GM18873 (cell line): ENCODE data around the gene SLC25A51.

ENCODE experiments used
- ATAC-seq: cut with Tn5 transposase; IDR thresholded peaks from one replicate; pipeline ENCODE4 v1.9.1; 2021; ENCODE audit warnings: mild to moderate bottlenecking, moderate library complexity, moderate number of reproducible peaks; ENCODE audit not compliant: unreplicated experiment, low FRiP score

The SLC25A51 gene

DNA sequence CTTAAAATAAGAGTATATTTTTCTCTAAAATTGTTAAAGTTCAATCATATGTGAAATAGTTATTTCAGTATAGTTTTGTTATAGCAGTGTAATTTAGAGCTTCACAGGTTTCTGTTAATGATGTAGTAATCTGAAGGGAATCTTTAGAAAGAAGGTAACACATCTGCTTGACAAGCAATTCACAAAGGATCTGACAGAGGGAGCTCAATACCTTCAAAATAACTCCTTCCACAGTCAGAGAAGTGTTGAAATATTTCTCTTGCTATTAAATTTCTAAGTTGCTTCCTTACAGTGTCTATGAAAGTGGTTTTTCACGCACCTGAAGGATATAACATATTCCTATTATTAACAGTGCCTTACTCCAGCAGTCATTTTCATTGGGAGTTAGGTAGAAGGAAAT is 44.9 kb downstream of the SLC25A51 start:
- no peak for ATAC-seq

DNA sequence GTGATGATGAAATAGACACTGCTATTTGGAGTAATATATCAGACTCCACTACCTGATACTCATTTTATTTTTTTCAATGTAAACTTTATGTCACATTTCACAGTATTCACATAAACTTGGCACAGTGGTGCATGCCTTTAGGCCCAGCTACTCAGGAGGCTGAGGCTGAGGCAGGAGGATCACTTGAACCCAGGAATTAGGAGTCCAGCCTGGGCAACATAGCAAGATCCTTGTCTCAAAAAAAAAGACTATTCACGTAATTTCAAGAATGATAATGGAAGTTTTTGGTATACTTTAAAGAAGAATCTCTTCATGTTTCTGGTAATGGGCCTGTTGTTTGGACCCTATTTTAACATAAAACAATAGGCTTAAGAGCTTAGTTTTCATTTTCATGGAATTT is 47.4 kb downstream of the SLC25A51 start:
- no peak for ATAC-seq

GRCh38 chr9:37852222-37852621 is 51.7 kb downstream of the SLC25A51 start:
- ATAC-seq: no peak

GRCh38 chr9:37840560-37841194 is 63.2 kb downstream of the SLC25A51 start:
- no peak for ATAC-seq

DNA sequence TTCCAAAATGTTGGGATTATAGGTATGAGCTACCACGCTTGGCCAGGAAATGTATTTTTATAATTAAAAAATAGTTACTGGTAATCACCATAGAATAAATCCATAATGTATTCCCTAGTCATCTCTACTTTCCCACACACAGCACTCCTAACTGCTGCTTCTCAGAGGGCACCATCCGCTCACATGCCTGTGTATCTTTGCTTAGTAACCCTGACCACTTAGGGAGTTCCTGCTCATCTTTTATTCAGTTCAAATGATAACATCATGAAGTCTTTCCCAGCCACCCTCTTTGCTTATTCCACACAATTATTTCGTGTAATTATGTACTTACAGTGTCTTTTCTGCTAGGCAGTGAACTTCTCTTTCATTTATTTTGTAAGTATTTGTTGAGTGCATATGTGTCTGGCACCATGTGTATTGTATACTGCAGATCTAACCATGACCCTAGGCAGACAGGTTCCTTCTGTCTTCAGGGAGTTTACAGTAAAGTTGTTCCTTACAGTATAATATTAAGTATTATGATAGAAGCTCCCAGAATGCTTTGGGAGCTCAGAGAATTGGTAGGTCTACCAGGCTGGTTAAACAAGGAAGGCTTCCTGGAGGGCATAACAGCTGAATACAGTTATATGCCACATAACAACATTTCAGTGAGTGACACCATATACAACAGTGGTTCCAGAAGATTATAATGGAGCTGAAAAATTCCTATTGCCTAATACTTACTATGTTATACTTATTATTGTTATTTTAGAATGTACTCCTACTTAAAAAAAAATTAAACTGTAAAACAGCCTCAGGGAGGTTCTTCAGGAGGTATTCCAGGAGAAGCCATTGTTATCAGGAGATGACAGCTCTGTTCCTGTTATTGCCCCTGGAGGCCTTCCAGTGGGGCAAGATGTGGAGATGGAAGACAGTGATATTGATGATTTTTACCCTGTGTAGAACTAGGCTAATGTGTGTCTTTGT is 64.1 kb downstream of the SLC25A51 start:
- no peak for ATAC-seq
